ENCODE measurements around the gene CMC2.

CMC2 gene

GRCh38 chr16:80954985-80955384 is 51.7 kb downstream of the CMC2 start:
- no peak overlapping the region for H3K27ac ChIP-seq
- no peak for TF ChIP-seq CTCF (IDR thresholded peaks at IDR 0.05)
- H2AFZ ChIP-seq, result no peak overlapping the region

GRCh38 chr16:80948886-80949493 is 57.7 kb downstream of the CMC2 start:
- peak; percentile 38 for TF ChIP-seq CTCF (IDR thresholded peaks at IDR 0.05)
- Histone ChIP-seq H3K9ac (no peak overlapping the region), H3K27ac (no peak overlapping the region), H3K27me3 (ENCODE audit: control insufficient read depth, insufficient read depth, low read length) (no peaks in the 10 kb centered on the region), H3K36me3 (ENCODE audit: control insufficient read depth, insufficient read depth, low read length) (no peaks in the 10 kb centered on the region), H3K79me2 (no peaks in the 10 kb centered on the region), H3K4me3 (ENCODE audit: low read depth, low read length) (no peak overlapping the region), H3K9me3 (ENCODE audit: control insufficient read depth, low read length) (no peaks in the 10 kb centered on the region), H3K4me1 (no peaks in the 10 kb centered on the region), H3K4me2 (ENCODE audit: low read length) (no peak overlapping the region), H2AFZ (no peak overlapping the region)

More at GRCh38 chr16:80954985-80955384, 51.7 kb downstream of the CMC2 start:
- Histone ChIP-seq H3K4me2 (ENCODE audit: low read length) (no peak overlapping the region), H3K4me3 (ENCODE audit: low read depth, low read length) (no peak overlapping the region), H3K4me1 (no peaks in the 10 kb centered on the region), H3K36me3 (ENCODE audit: control insufficient read depth, insufficient read depth, low read length) (no peaks in the 10 kb centered on the region), H3K9me3 (ENCODE audit: control insufficient read depth, low read length) (no peaks in the 10 kb centered on the region), H3K27me3 (ENCODE audit: control insufficient read depth, insufficient read depth, low read length) (no peaks in the 10 kb centered on the region), H3K9ac (no peak overlapping the region), H3K79me2 (no peaks in the 10 kb centered on the region)

GRCh38 chr16:80947708-80948625 is 58.7 kb downstream of the CMC2 start:
- no peak overlapping the region for H2AFZ ChIP-seq
- H3K36me3 ChIP-seq (ENCODE audit: control insufficient read depth, insufficient read depth, low read length), result no peaks in the 10 kb centered on the region
- H3K4me3 ChIP-seq (ENCODE audit: low read depth, low read length), result no peak overlapping the region
- no peak for TF ChIP-seq CTCF (IDR thresholded peaks at IDR 0.05)
- H3K79me2 ChIP-seq, result no peaks in the 10 kb centered on the region
- no peaks in the 10 kb centered on the region for H3K27me3 ChIP-seq (ENCODE audit: control insufficient read depth, insufficient read depth, low read length)
- no peaks in the 10 kb centered on the region for H3K4me1 ChIP-seq
- no peak overlapping the region for H3K4me2 ChIP-seq (ENCODE audit: low read length)
- H3K9ac ChIP-seq, result no peak overlapping the region
- H3K9me3 ChIP-seq (ENCODE audit: control insufficient read depth, low read length), result no peaks in the 10 kb centered on the region
- no peak overlapping the region for H3K27ac ChIP-seq

GRCh38 chr16:80947239-80947638 is 59.4 kb downstream of the CMC2 start:
- no peak for TF ChIP-seq CTCF (IDR thresholded peaks at IDR 0.05)
- no peaks in the 10 kb centered on the region for H3K9me3 ChIP-seq (ENCODE audit: control insufficient read depth, low read length)
- no peaks in the 10 kb centered on the region for H3K27me3 ChIP-seq (ENCODE audit: control insufficient read depth, insufficient read depth, low read length)
- no peak overlapping the region for H3K4me2 ChIP-seq (ENCODE audit: low read length)
- no peak overlapping the region for H2AFZ ChIP-seq
- no peak overlapping the region for H3K27ac ChIP-seq
- no peaks in the 10 kb centered on the region for H3K79me2 ChIP-seq
- H3K9ac ChIP-seq, result no peak overlapping the region
- no peaks in the 10 kb centered on the region for H3K4me1 ChIP-seq
- no peak overlapping the region for H3K4me3 ChIP-seq (ENCODE audit: low read depth, low read length)
- H3K36me3 ChIP-seq (ENCODE audit: control insufficient read depth, insufficient read depth, low read length), result no peaks in the 10 kb centered on the region

All from parathyroid adenoma (tissue), 2 donors.